Hepatocyte (in vitro differentiated cells): ENCODE measurements around the gene GATAD2A.

ENCODE experiments used
- CTCF ChIP-seq: fragments of 200-600 bp; sonication (generic); IDR thresholded peaks from 2 replicates; pipeline ENCODE4 v1.5.1; 2016; ENCODE audit warnings: antibody characterized with exemption, mild to moderate bottlenecking; ENCODE audit not compliant: poor library complexity
- EZH2 ChIP-seq: fragments of 200-600 bp; sonication (generic); IDR thresholded peaks from 2 replicates; pipeline ENCODE4 v1.6.1; 2016; ENCODE audit warnings: antibody characterized with exemption, mild to moderate bottlenecking, borderline replicate concordance

GRCh38 chr19:19558055-19558454, 152.6 kb downstream of the GATAD2A start:
- TF ChIP-seq CTCF (no peak), EZH2 (no peak)
